CD4-positive, alpha-beta T cell (primary cell): ENCODE results near the gene ELAPOR1. TPM values are rescaled to one million over a fixed set of nuclear protein-coding genes. Genes with fewer than 3 reads are reported as not detected.

Experiments
- ATAC-seq: fragments of 200-7000 bp; cut with Tn5 transposase; one replicate; pipeline ENCODE4 v1.10.0; 2022; ENCODE audit warnings: mild to moderate bottlenecking; ENCODE audit not compliant: poor library complexity
- CTCF ChIA-PET: fragments of 350-600 bp; sonication (Branson Sonifier 250); formaldehyde crosslinking; loops from one replicate; lab custom pipeline; 2021; ENCODE audit warnings: antibody characterized with exemption, inconsistent platforms; lab: Charles Lee
- POLR2A ChIA-PET: fragments of 350-600 bp; sonication (Branson Sonifier 250); formaldehyde crosslinking; loops from one replicate; lab custom pipeline; 2021; ENCODE audit warnings: antibody characterized with exemption, inconsistent platforms; lab: Charles Lee
- DNase-seq, 14 experiments: peaks; one replicate each; pipeline ENCODE4 v3.0.0-alpha.2; 2013 to 2020; ENCODE audit warnings: mixed read lengths in 2 of 14
- H3K27ac ChIP-seq, 2 donors: one replicate each; pipeline versions ENCODE4 v1.5.1 to v1.7.0; 2013; ENCODE audit warnings: low read length in 2 of 2, low read depth in 1 of 2, mild to moderate bottlenecking in 1 of 2
- H3K27me3 ChIP-seq, 2 experiments: 1 replicate in 1 of 2; 2 replicates in 1 of 2; pipeline versions ENCODE4 v1.6.1 to v1.7.0; 2013; ENCODE audit warnings: low read length in 2 of 2, control low read depth in 1 of 2, mild to moderate bottlenecking in 1 of 2, moderate library complexity in 1 of 2; ENCODE audit not compliant: insufficient read depth in 2 of 2, control insufficient read depth in 1 of 2
- H3K36me3 ChIP-seq: one replicate; pipeline ENCODE4 v1.6.1; 2013; ENCODE audit warnings: low read length, control low read depth; ENCODE audit not compliant: insufficient read depth
- H3K4me1 ChIP-seq: one replicate; pipeline ENCODE4 v1.6.1; 2013; ENCODE audit warnings: low read length, control low read depth; ENCODE audit not compliant: insufficient read depth
- H3K4me3 ChIP-seq: one replicate; pipeline ENCODE4 v1.5.1; 2013; ENCODE audit warnings: mild to moderate bottlenecking, low read length, moderate library complexity
- H3K9me3 ChIP-seq, 2 experiments: 1 replicate in 1 of 2; 2 replicates in 1 of 2; pipeline versions ENCODE4 v1.6.1 to v1.7.0; 2013; ENCODE audit warnings: low read length in 2 of 2, mild to moderate bottlenecking in 2 of 2, control low read depth in 1 of 2, moderate library complexity in 1 of 2; ENCODE audit not compliant: control insufficient read depth in 1 of 2, insufficient read depth in 1 of 2
- H3K27ac Mint-ChIP-seq: one replicate; pipeline ENCODE4 v1.8.0; 2020; ENCODE audit warnings: mixed read lengths
- H3K27me3 Mint-ChIP-seq: one replicate; pipeline ENCODE4 v1.8.0; 2021; ENCODE audit warnings: mixed read lengths
- H3K36me3 Mint-ChIP-seq: one replicate; pipeline ENCODE4 v1.8.0; 2021; ENCODE audit warnings: low read depth, mixed read lengths
- H3K4me1 Mint-ChIP-seq: one replicate; pipeline ENCODE4 v1.8.0; 2021; ENCODE audit warnings: low read depth, mixed read lengths
- H3K4me3 Mint-ChIP-seq: one replicate; pipeline ENCODE4 v1.8.0; 2020; ENCODE audit warnings: mild to moderate bottlenecking, mixed read lengths
- H3K9me3 Mint-ChIP-seq: one replicate; pipeline ENCODE4 v1.8.0; 2020; ENCODE audit warnings: mixed read lengths
- intact Hi-C, 2 experiments: fragments of 100-400 bp; cut with DNase I in 1 of 2; cut with micrococcal nuclease in 1 of 2; formaldehyde crosslinking; loops; one replicate each; pipeline versions ENCODE4 v1.15.1 to v1.9.0; 2023 to 2025; cut with DNase I, micrococcal nuclease
- total RNA-seq, 174 experiments: library from RNA in 2 of 174; stranded (reverse) in 2 of 174; gene quantifications; one replicate each; pipeline ENCODE4 v1.2.3 and lab custom pipeline; 2021 to 2026
- TF ChIP-seq, protein P1 (sequence below): fragments of 200-600 bp; IDR thresholded peaks from one replicate; pipeline ENCODE4 v1.8.0; 2022; ENCODE audit warnings: antibody characterized with exemption, mild to moderate bottlenecking

The ELAPOR1 gene
- total RNA-seq, 2 experiments from 2014 or later, result 14.2 to 16.1 TPM

DNA sequence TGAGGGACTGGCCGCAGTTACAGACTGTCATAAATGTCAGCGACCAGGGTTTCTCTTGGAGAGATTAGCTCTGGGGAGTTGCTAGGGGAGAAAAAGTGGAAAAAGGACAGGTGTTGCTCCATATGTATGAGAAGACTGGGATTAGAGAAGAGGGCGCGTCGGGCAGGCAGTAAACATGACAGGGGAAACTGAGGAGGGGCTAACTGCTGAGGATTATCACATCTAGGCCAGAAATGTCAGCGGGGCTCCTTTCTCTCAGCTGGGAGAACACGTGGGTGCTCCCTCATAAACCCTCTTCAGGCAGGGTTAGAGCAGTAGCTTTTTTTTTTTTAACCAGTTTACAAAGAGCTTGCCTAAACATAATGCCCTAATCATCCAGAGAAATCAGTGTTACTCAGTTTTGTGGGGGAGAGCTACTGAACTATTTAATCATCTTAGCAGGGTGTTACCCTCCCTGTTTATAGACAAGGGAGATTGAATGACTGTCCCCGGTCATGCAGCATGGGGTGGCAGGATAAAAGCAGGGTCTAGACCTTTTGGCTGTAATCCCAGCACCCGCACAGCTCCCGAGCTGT is 35.2 kb downstream of the ELAPOR1 start:
- no peak for ATAC-seq
- no peaks in the 10 kb centered on the region for H3K9me3 Mint-ChIP-seq
- no peak overlapping the region for H3K4me3 Mint-ChIP-seq
- Histone ChIP-seq H3K9me3 (no peaks in the 10 kb centered on the region), H3K4me1 (no peaks in the 10 kb centered on the region), H3K27ac (no peak overlapping the region), H3K27me3 (no peaks in the 10 kb centered on the region), H3K36me3 (no peaks in the 10 kb centered on the region), H3K4me3 (no peak overlapping the region)
- no peak overlapping the region for H3K27ac Mint-ChIP-seq
- H3K27me3 Mint-ChIP-seq, result no peaks in the 10 kb centered on the region
- DNase-seq, result no peak
- CTCF ChIA-PET, result no interaction called here
- H3K4me1 Mint-ChIP-seq, result no peaks in the 10 kb centered on the region
- no peaks in the 10 kb centered on the region for H3K36me3 Mint-ChIP-seq
- POLR2A ChIA-PET, result interaction anchor here (1.0 kb wide), 1 partner anchor 13 kb away, joined by 3 read pairs; no protein-coding TSS in a partner anchor
- intact Hi-C loops, result no loop called here
- TF ChIP-seq, protein P1, sequence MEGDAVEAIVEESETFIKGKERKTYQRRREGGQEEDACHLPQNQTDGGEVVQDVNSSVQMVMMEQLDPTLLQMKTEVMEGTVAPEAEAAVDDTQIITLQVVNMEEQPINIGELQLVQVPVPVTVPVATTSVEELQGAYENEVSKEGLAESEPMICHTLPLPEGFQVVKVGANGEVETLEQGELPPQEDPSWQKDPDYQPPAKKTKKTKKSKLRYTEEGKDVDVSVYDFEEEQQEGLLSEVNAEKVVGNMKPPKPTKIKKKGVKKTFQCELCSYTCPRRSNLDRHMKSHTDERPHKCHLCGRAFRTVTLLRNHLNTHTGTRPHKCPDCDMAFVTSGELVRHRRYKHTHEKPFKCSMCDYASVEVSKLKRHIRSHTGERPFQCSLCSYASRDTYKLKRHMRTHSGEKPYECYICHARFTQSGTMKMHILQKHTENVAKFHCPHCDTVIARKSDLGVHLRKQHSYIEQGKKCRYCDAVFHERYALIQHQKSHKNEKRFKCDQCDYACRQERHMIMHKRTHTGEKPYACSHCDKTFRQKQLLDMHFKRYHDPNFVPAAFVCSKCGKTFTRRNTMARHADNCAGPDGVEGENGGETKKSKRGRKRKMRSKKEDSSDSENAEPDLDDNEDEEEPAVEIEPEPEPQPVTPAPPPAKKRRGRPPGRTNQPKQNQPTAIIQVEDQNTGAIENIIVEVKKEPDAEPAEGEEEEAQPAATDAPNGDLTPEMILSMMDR, result no peak

DNA sequence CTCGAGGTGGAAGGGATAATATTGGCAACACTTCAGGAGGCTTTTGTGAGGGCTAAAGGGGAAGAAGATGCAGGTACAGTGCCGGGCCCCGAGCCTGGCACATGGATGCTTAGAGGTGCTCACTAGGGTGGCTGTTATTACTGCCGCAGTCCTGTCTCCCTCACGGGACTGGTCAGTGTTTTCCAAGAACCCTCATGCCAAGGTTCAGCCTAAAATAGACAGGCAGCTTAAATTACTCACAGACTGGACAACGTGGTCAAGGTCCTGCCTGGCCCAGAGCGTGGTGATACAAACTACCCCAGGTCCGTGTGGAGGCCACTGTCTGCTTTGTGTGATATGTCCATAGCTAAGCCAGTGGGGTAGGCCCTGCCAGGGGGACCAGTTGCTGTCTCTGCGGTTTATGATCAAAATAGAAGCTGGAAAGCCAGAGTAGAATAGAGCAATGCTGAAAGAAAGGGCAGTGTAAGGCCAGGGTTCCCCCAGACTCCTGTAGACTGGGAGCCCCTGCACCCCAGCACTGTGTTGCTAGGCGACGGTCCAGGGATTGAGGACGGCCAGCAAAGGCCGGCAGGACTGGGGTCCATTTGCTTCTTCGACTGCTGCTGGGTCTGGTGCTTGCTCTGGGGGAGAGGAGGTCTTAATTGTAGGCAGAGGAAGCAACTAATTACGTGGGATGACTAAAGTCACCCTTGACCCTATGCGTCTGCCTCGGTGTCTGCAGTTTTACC is 36.1 kb downstream of the ELAPOR1 start:
- Histone ChIP-seq H3K9me3 (no peaks in the 10 kb centered on the region), H3K36me3 (no peaks in the 10 kb centered on the region), H3K27me3 (no peaks in the 10 kb centered on the region), H3K27ac (no peak overlapping the region), H3K4me1 (no peaks in the 10 kb centered on the region), H3K4me3 (no peak overlapping the region)
- H3K4me3 Mint-ChIP-seq, result no peak overlapping the region
- DNase-seq (no peak), ATAC-seq (no peak)
- H3K27ac Mint-ChIP-seq, result no peak overlapping the region
- no peaks in the 10 kb centered on the region for H3K36me3 Mint-ChIP-seq
- no peaks in the 10 kb centered on the region for H3K9me3 Mint-ChIP-seq
- intact Hi-C loops, result no loop called here
- ChIA-PET POLR2A (interaction anchor here (1.0 kb wide), 1 partner anchor 12 kb away, joined by 3 read pairs; no protein-coding TSS in a partner anchor), CTCF (no interaction called here)
- TF ChIP-seq, protein P1, result no peak
- H3K4me1 Mint-ChIP-seq, result no peaks in the 10 kb centered on the region
- H3K27me3 Mint-ChIP-seq, result no peaks in the 10 kb centered on the region

DNA sequence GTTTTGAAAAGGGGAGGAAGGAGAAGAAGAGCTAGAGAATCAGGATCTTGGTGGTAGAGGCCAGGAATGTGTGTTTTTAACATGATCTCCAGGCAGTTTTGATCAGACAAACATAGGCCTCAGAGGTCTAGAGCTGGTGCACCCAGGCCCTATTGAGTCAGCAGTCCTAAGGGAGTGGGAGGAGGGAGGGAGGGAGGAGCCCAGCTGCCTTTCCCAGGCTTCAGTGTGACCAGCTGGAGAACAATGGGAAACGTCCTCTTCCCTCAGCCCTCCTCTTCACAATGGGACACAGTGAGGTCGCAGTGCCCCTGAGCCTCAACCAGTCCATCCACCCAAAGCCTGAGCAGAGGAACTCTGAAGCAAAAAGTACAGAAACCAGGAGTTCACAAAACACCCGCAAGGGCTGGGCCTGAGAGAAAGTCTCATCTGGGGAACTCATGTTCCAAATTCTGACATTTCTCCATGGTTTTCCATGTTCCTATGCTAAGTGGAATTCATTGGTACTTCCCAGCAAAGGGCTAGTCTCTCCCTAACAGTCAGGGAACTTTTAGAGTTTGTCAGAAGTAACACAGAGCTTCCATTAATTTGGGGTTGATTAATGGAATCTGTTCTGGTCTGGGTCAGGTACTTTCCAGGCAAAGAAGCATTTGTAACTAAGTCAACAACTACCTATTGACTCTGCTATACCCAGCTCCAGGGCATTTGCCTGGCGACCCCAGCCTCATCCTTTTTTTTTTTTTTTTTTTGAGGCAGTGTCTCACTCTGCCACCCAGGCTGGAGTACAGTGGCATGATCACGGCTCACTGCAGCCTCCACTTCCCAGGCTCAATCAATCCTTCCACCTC is 37.5 kb downstream of the ELAPOR1 start:
- Histone ChIP-seq H3K27ac (no peak overlapping the region), H3K9me3 (no peaks in the 10 kb centered on the region), H3K4me3 (no peak overlapping the region), H3K27me3 (no peaks in the 10 kb centered on the region), H3K36me3 (no peaks in the 10 kb centered on the region), H3K4me1 (no peaks in the 10 kb centered on the region)
- ChIA-PET CTCF (no interaction called here), POLR2A (no interaction called here)
- H3K27me3 Mint-ChIP-seq, result no peaks in the 10 kb centered on the region
- H3K4me1 Mint-ChIP-seq, result no peaks in the 10 kb centered on the region
- no peak for ATAC-seq
- DNase-seq, result no peak
- TF ChIP-seq, protein P1, result no peak
- H3K9me3 Mint-ChIP-seq, result no peaks in the 10 kb centered on the region
- no peak overlapping the region for H3K4me3 Mint-ChIP-seq
- intact Hi-C loops, result no loop called here
- H3K36me3 Mint-ChIP-seq, result no peaks in the 10 kb centered on the region
- H3K27ac Mint-ChIP-seq, result no peak overlapping the region
